HepG2 (cell line): ENCODE data around the gene HCFC1. TPM values are rescaled to one million over a fixed set of nuclear protein-coding genes. Genes with fewer than 3 reads are reported as not detected.
A peak's percentile ranks its signal among the peaks of the same experiment; 100 is the strongest.

Experiments used
- ATAC-seq: fragments of 200-7000 bp; cut with Tn5 transposase; 3 replicates; pipeline ENCODE4 v1.9.1; 2020; ENCODE audit warnings: mild to moderate bottlenecking, moderate library complexity
- BruUV-seq: library from RNA; stranded (reverse); fragments of 400-500 nt; replicated peaks from 2 replicates; lab custom pipeline; 2021; lab: Mats Ljungman, UMichigan
- CTCF ChIA-PET: fragments of 300-600 bp; formaldehyde crosslinking; extraction: SDS; loops from one replicate; lab custom pipeline; 2021; ENCODE audit warnings: low total read pairs, inconsistent platforms, low intra/inter-chr PET ratio; lab: Yijun Ruan, JAX
- POLR2A ChIA-PET: fragments of 350-600 bp; sonication (Branson Sonifier 250); formaldehyde crosslinking; loops from one replicate; lab custom pipeline; 2020; ENCODE audit warnings: antibody characterized with exemption, inconsistent platforms; lab: Yijun Ruan, JAX
- DNase-seq: peaks from one replicate; pipeline ENCODE4 v3.0.0-alpha.2; 2015; ENCODE audit warnings: low spot score
- FAIRE-seq: peaks from 3 replicates; lab custom pipeline; 2011; peaks lifted over from hg19 to GRCh38; lab: Jason Lieb, UNC
- H2AFZ ChIP-seq: one replicate; pipeline ENCODE4 v1.6.1; 2011; ENCODE audit warnings: low read length, inconsistent platforms
- H3K27ac ChIP-seq: fragments of 300-600 bp; 3 replicates; pipeline ENCODE4 v1.8.0; 2011; ENCODE audit warnings: mixed run types, mild to moderate bottlenecking, mixed read lengths, low read length, inconsistent platforms; ENCODE audit not compliant: insufficient read depth; ENCODE audit errors: extremely low read length
- H3K27me3 ChIP-seq, 2 experiments: fragments of 200-600 bp in 1 of 2; 2 replicates in 1 of 2; 3 replicates in 1 of 2; pipeline versions ENCODE4 v1.6.0 to v1.8.0; 2011; ENCODE audit warnings: low read length in 2 of 2, mild to moderate bottlenecking in 2 of 2, moderate library complexity in 2 of 2, inconsistent platforms in 1 of 2; ENCODE audit not compliant: insufficient read depth in 2 of 2, control insufficient read depth in 1 of 2
- H3K36me3 ChIP-seq, 2 experiments: fragments of 200-600 bp in 1 of 2; replicated peaks in 1 of 2; 2 replicates in 1 of 2; 3 replicates in 1 of 2; pipeline versions ENCODE4 v1.5.1 to v1.8.0; 2011; ENCODE audit warnings: low read length in 2 of 2, inconsistent platforms in 1 of 2; ENCODE audit not compliant: insufficient read depth in 2 of 2, control insufficient read depth in 1 of 2
- H3K4me1 ChIP-seq: 2 replicates; pipeline ENCODE4 v1.5.1; 2012; ENCODE audit warnings: low read length, inconsistent platforms; ENCODE audit not compliant: insufficient read depth
- H3K4me2 ChIP-seq: 2 replicates; pipeline ENCODE4 v1.6.0; 2011; ENCODE audit warnings: low read depth, low read length, inconsistent platforms
- H3K4me3 ChIP-seq, 3 experiments: fragments of 200-600 bp in 1 of 3; sonication (generic), shearing (Covaris generic) in 1 of 3; replicated peaks in 1 of 3; 2 replicates each; pipeline ENCODE4 v1.5.1; 2011 to 2016; ENCODE audit warnings: low read length in 3 of 3, inconsistent platforms in 2 of 3, low read depth in 2 of 3, mild to moderate bottlenecking in 2 of 3, control low read depth in 1 of 3, mixed read lengths in 1 of 3; ENCODE audit not compliant: insufficient read depth in 1 of 3
- H3K79me2 ChIP-seq: one replicate; pipeline ENCODE4 v1.6.1; 2011; ENCODE audit warnings: low read length, inconsistent platforms; ENCODE audit not compliant: insufficient read depth
- H3K9ac ChIP-seq: 2 replicates; pipeline ENCODE4 v1.6.0; 2011; ENCODE audit warnings: mild to moderate bottlenecking, low read depth, low read length, inconsistent platforms; ENCODE audit not compliant: insufficient read depth
- H3K9me3 ChIP-seq: 2 replicates; pipeline ENCODE4 v1.5.1; 2012; ENCODE audit warnings: mild to moderate bottlenecking, low read length
- H4K20me1 ChIP-seq: 2 replicates; pipeline ENCODE4 v1.6.0; 2011; ENCODE audit warnings: inconsistent platforms, mild to moderate bottlenecking, low read length, moderate library complexity; ENCODE audit not compliant: insufficient read depth
- ARNT2 ChIP-seq: sonication (generic); formaldehyde crosslinking; IDR thresholded peaks from 2 replicates; pipeline ENCODE4 v1.8.0; 2022; ENCODE audit warnings: mild to moderate bottlenecking, low read depth, missing genetic modification reagents, moderate library complexity
- ELF3 ChIP-seq: IDR thresholded peaks from 2 replicates; pipeline ENCODE4 v1.6.1; 2016; ENCODE audit warnings: missing genetic modification reagents, missing compliant biosample characterization
- HMG20B ChIP-seq: conservative IDR thresholded peaks from 2 replicates; pipeline ENCODE4 v1.6.1; 2016; ENCODE audit warnings: missing genetic modification reagents, missing compliant biosample characterization
- HOMEZ ChIP-seq: IDR thresholded peaks from 2 replicates; pipeline ENCODE4 v1.6.1; 2016; ENCODE audit warnings: low read depth
- KDM5B ChIP-seq: sonication (generic); formaldehyde crosslinking; IDR thresholded peaks from 2 replicates; pipeline ENCODE4 v1.4.0; 2020; ENCODE audit warnings: missing genetic modification reagents, mild to moderate bottlenecking, borderline replicate concordance
- MTERF4 ChIP-seq: sonication (generic); formaldehyde crosslinking; IDR thresholded peaks from 2 replicates; pipeline ENCODE4 v1.8.0; 2023; ENCODE audit warnings: mild to moderate bottlenecking, missing genetic modification reagents
- POGZ ChIP-seq: sonication (generic); formaldehyde crosslinking; IDR thresholded peaks from 2 replicates; pipeline ENCODE4 v1.4.0; 2020; ENCODE audit warnings: mild to moderate bottlenecking, missing genetic modification reagents
- RORA ChIP-seq: sonication (generic); formaldehyde crosslinking; IDR thresholded peaks from 2 replicates; pipeline ENCODE4 v1.5.0; 2020; ENCODE audit warnings: mild to moderate bottlenecking, missing genetic modification reagents, moderate library complexity
- SIN3A ChIP-seq: IDR thresholded peaks from 2 replicates; pipeline ENCODE4 v1.6.1; 2011; ENCODE audit warnings: low read depth, mild to moderate bottlenecking, control low read depth, low read length, borderline replicate concordance
- SOX5 ChIP-seq: IDR thresholded peaks from 2 replicates; pipeline ENCODE4 v1.6.1; 2016; ENCODE audit warnings: borderline replicate concordance
- ZFY ChIP-seq: sonication (generic); formaldehyde crosslinking; IDR thresholded peaks from 2 replicates; pipeline ENCODE4 v1.4.0; 2020; ENCODE audit warnings: missing genetic modification reagents
- ZNF780A ChIP-seq: sonication (generic); formaldehyde crosslinking; IDR thresholded peaks from 2 replicates; pipeline ENCODE4 v1.8.0; 2022; ENCODE audit warnings: mild to moderate bottlenecking, missing genetic modification reagents, moderate library complexity
- WGBS: methylation state at CpG from one replicate; pipeline ENCODE4 v1.1.6; 2017; ENCODE audit warnings: low lambda C conversion rate; 5-methylcytosine and 5-hydroxymethylcytosine counted together
- in situ Hi-C: cut with HindIII; loops from 2 replicates; pipeline ENCODE4 v1.10.0; 2017; ENCODE audit warnings: low pct_unique_long_range_greater_than_20kb; ENCODE audit not compliant: extremely low pct_ligation_motif_present
- intact Hi-C: fragments of 100-400 bp; cut with micrococcal nuclease; formaldehyde crosslinking; loops from one replicate; pipeline ENCODE4 v1.10.0; 2022; ENCODE audit not compliant: unreplicated experiment
- polyA plus RNA-seq, 8 experiments: library from polyadenylated mRNA; depleted of rRNA in 3 of 8; stranded (reverse) in 7 of 8; unstranded in 1 of 8; fragments of >200 nt; fragmentation: Illumina TruSeq in 4 of 8; extraction: Trizol in 4 of 8; gene quantifications; 2 replicates each; pipeline versions ENCODE4 v1.2.1 to v1.2.3, GENCODE V29; 2011 to 2016; ENCODE audit warnings: low read depth in 4 of 8, missing spikeins in 1 of 8, mixed read lengths in 1 of 8; ENCODE audit not compliant: insufficient read depth in 1 of 8
- total RNA-seq, 5 experiments: library from RNA; depleted of rRNA; stranded (reverse); fragments of >200 nt; fragmentation: Illumina TruSeq; extraction: Trizol; gene quantifications; 2 replicates each; pipeline ENCODE4 v1.2.3, GENCODE V29; 2016; ENCODE audit warnings: low read depth in 1 of 5
- TF ChIP-seq, protein P1 (sequence below): sonication (generic); formaldehyde crosslinking; IDR thresholded peaks from 2 replicates; pipeline ENCODE4 v1.4.0; 2020; ENCODE audit warnings: missing genetic modification reagents
- TF ChIP-seq, protein P2 (sequence below): sonication (generic); formaldehyde crosslinking; IDR thresholded peaks from 2 replicates; pipeline ENCODE4 v1.5.0; 2020; ENCODE audit warnings: mild to moderate bottlenecking, missing genetic modification reagents

HCFC1 gene
- total and polyA plus RNA-seq, 2 of the 13 experiments (the other 11 are each of a cell fraction or from before 2014, with no cell fraction given), result 5.8 to 17.8 TPM

DNA sequence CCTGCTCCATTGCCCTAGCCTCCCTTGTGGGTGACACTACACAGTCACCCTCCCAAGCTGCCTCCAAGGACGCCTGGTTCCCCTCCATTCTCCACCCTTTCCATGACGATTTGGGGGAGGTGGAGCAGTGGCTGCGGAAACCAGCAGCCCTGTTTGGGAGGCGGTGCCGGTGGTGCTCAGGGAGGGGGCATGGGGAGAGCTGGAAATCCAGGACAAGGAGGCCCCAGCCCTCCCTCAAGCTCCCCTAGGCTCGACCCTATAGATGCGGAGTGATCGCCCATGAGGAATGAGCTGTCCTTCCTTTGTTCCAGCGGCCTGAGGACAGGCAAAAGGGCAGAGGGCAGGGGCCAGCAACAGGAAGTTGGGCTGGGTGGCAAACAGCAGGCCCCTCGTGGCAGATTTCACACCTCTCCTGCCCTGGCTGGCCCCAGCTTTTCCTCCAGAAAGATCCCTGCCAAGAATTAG, 23.6 kb downstream of the HCFC1 start (continued):
- TF ChIP-seq ARNT2 (CRISPR knock-in tag), result no peak
- TF ChIP-seq, all 625 proteins: peak for 48

DNA sequence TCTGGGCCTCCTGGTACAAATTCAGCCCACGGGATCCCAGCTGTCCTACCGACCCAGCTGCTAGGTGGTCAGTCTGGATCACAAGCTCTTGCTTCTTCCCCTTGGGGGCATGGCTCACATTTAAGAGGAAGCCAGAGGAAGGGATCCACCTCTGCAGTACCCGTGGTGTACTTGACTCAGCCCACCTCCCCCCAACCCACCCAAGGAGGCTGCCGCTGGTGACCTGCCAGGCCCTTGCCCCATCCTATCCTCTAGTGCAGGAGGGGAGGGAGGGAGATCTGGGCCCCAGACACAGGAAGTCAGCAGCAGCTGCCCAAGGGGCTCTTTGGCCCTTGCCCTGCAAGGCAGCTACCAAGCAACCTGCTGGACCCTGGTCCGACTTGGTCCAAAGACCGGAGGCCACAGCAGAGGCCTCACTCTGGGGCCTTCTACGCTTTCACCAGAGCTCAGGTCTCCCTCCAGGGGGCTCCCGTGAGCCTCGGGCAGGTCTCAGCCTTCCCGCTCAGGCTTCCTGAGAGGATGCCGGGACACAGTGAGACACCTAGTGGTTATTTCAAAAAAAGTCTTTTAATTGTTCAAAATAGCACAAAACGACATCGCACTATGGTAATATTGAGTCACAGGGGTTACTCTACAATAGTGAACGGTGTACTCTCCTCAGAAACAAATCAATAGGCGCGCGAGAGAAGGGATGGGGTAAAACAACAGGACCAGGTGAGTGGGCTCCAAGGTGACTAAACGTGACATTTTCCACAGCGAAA, 24.4 kb downstream of the HCFC1 start:
- H2AFZ ChIP-seq, result no peak overlapping the region
- 0 out of 2 replicates have a peak overlapping the region, but pooled peaks have one; percentile 22 for H3K9ac ChIP-seq
- no peak overlapping the region for H3K4me3 ChIP-seq
- in situ Hi-C loops (no loop called here), intact Hi-C loops (loop anchor here (2.0 to 10.0 kb wide), 2 partner anchors 22 to 182 kb away; partner anchors contain the start of gene PLXNB3)
- ChIA-PET POLR2A (interaction anchor here (0.5 to 5.8 kb wide), 12 partner anchors 12 to 184 kb away, joined by 3 to 82 read pairs (median 6); partner anchors contain the start of genes HCFC1, NAA10 and PLXNB3), CTCF (interaction anchor here (0.7 to 3.6 kb wide), 2 partner anchors 24 to 183 kb away, joined by 3 to 29 read pairs; partner anchors contain the start of gene PLXNB3)
- H3K4me2 ChIP-seq, result 0 out of 2 replicates have a peak overlapping the region, but pooled peaks have one; percentile 3
- peaks cover 5 to 15% of the 10 kb centered on the region in 2 experiments; a peak in 4 of 5 replicates for H3K36me3 ChIP-seq
- WGBS, result 33% methylated on average over 8 of the region's 19 CpGs
- H3K79me2 ChIP-seq, result no peaks in the 10 kb centered on the region
- no peaks in the 10 kb centered on the region for H3K27me3 ChIP-seq
- ATAC-seq, result peak; percentile 78
- BruUV-seq, result no TSS peak
- H3K9me3 ChIP-seq, result no peaks in the 10 kb centered on the region
- DNase-seq, result peak; percentile 75
- no peaks in the 10 kb centered on the region for H4K20me1 ChIP-seq
- H3K27ac ChIP-seq, result peak overlapping the region; percentile 72
- peaks cover 53% of the 10 kb centered on the region for H3K4me1 ChIP-seq
- peak; percentile 92 for FAIRE-seq
- TF ChIP-seq ZFY (CRISPR knock-in tag), result peak; percentile 77
- TF ChIP-seq RORA, result no peak
- TF ChIP-seq KDM5B (CRISPR knock-in tag), result peak; percentile 41; the same call in 1 of the 2 replicates
- no peak for TF ChIP-seq MTERF4 (CRISPR knock-in tag)
- no peak for TF ChIP-seq SIN3A
- TF ChIP-seq, protein P1, sequence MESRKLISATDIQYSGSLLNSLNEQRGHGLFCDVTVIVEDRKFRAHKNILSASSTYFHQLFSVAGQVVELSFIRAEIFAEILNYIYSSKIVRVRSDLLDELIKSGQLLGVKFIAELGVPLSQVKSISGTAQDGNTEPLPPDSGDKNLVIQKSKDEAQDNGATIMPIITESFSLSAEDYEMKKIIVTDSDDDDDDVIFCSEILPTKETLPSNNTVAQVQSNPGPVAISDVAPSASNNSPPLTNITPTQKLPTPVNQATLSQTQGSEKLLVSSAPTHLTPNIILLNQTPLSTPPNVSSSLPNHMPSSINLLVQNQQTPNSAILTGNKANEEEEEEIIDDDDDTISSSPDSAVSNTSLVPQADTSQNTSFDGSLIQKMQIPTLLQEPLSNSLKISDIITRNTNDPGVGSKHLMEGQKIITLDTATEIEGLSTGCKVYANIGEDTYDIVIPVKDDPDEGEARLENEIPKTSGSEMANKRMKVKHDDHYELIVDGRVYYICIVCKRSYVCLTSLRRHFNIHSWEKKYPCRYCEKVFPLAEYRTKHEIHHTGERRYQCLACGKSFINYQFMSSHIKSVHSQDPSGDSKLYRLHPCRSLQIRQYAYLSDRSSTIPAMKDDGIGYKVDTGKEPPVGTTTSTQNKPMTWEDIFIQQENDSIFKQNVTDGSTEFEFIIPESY, result peak; percentile 65; the same call in 1 of the 2 replicates
- no peak for TF ChIP-seq ZNF780A
- TF ChIP-seq HMG20B (CRISPR knock-in tag), result no peak
- TF ChIP-seq, protein P2, sequence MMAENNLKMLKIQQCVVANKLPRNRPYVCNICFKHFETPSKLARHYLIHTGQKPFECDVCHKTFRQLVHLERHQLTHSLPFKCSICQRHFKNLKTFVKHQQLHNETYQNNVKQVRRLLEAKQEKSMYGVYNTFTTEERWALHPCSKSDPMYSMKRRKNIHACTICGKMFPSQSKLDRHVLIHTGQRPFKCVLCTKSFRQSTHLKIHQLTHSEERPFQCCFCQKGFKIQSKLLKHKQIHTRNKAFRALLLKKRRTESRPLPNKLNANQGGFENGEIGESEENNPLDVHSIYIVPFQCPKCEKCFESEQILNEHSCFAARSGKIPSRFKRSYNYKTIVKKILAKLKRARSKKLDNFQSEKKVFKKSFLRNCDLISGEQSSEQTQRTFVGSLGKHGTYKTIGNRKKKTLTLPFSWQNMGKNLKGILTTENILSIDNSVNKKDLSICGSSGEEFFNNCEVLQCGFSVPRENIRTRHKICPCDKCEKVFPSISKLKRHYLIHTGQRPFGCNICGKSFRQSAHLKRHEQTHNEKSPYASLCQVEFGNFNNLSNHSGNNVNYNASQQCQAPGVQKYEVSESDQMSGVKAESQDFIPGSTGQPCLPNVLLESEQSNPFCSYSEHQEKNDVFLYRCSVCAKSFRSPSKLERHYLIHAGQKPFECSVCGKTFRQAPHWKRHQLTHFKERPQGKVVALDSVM (CRISPR knock-in tag), result peak; percentile 96
- peak; percentile 34; the same call in 1 of the 2 replicates for TF ChIP-seq POGZ (CRISPR knock-in tag)
- TF ChIP-seq ELF3 (CRISPR knock-in tag), result 0 out of 2 replicates have a peak, but pooled peaks have one; percentile 15
- peak; percentile 27; the same call in 1 of the 2 replicates for TF ChIP-seq SOX5 (CRISPR knock-in tag)
- no peak for TF ChIP-seq HOMEZ (CRISPR knock-in tag)
